Smooth muscle cell (in vitro differentiated cells): Measurements from ENCODE around the gene CFTR. TPM values are rescaled to one million over a fixed set of nuclear protein-coding genes. Genes with fewer than 3 reads are reported as not detected.
A peak's percentile ranks its signal among the peaks of the same experiment; 100 is the strongest.

Experiments
- DNase-seq: peaks from one replicate; lab custom pipeline; 2025; ENCODE audit not compliant: unreplicated experiment; lab: John Stamatoyannopoulos, UW
- H2AFZ ChIP-seq: fragments of 200-600 bp; sonication (generic); 2 replicates; pipeline ENCODE4 v1.6.0; 2016; ENCODE audit warnings: antibody characterized with exemption, low read depth, mild to moderate bottlenecking
- H3F3A ChIP-seq: fragments of 200-600 bp; sonication (generic); 2 replicates; pipeline ENCODE4 v1.6.0; 2017; ENCODE audit warnings: antibody characterized with exemption, low read depth
- H3K27ac ChIP-seq: fragments of 200-600 bp; sonication (generic); 2 replicates; pipeline ENCODE4 v1.5.1; 2016; ENCODE audit warnings: low read depth, mild to moderate bottlenecking
- H3K27me3 ChIP-seq: fragments of 200-600 bp; sonication (generic); 2 replicates; pipeline ENCODE4 v1.6.1; 2016; ENCODE audit warnings: low read depth, mild to moderate bottlenecking
- H3K36me3 ChIP-seq: fragments of 200-600 bp; sonication (generic); 2 replicates; pipeline ENCODE4 v1.5.1; 2016; ENCODE audit warnings: low read depth
- H3K4me1 ChIP-seq: fragments of 200-600 bp; sonication (generic); 2 replicates; pipeline ENCODE4 v1.5.1; 2016; ENCODE audit warnings: low read depth
- H3K4me2 ChIP-seq: fragments of 200-600 bp; sonication (generic); 2 replicates; pipeline ENCODE4 v1.6.0; 2016; ENCODE audit warnings: mild to moderate bottlenecking
- H3K4me3 ChIP-seq: fragments of 200-600 bp; sonication (generic); 2 replicates; pipeline ENCODE4 v1.5.1; 2016; ENCODE audit warnings: mild to moderate bottlenecking
- H3K79me2 ChIP-seq: fragments of 200-600 bp; sonication (generic); 2 replicates; pipeline ENCODE4 v1.6.0; 2016; ENCODE audit warnings: low read depth, mild to moderate bottlenecking
- H3K9ac ChIP-seq: fragments of 200-600 bp; sonication (generic); 2 replicates; pipeline ENCODE4 v1.6.0; 2016; ENCODE audit warnings: low read depth
- H3K9me3 ChIP-seq: fragments of 200-600 bp; sonication (generic); replicated peaks from 2 replicates; pipeline ENCODE4 v1.5.1; 2016; ENCODE audit warnings: low read depth
- H4K20me1 ChIP-seq: fragments of 200-600 bp; sonication (generic); 2 replicates; pipeline ENCODE4 v1.6.0; 2016; ENCODE audit warnings: low read depth
- WGBS: methylation state at CpG from one replicate; pipeline ENCODE4 v1.1.7; 2016; ENCODE audit warnings: low lambda C conversion rate; 5-methylcytosine and 5-hydroxymethylcytosine counted together
- polyA plus RNA-seq: library from polyadenylated mRNA; unstranded; fragments of >200 nt; fragmentation: Nextera tagmentation; extraction: Ambion mirVana; gene quantifications from 2 replicates; pipeline ENCODE4 v1.2.1, GENCODE V29; 2016
- total RNA-seq: library from RNA; depleted of rRNA; stranded (reverse); fragments of >200 nt; gene quantifications from 2 replicates; pipeline ENCODE4 v1.2.3, GENCODE V29; 2014
- TF ChIP-seq, protein P1 (sequence below): fragments of 200-600 bp; sonication (generic); IDR thresholded peaks from 2 replicates; pipeline ENCODE4 v1.5.1; 2017; ENCODE audit warnings: borderline replicate concordance, mild to moderate bottlenecking, antibody characterized with exemption; ENCODE audit not compliant: insufficient read depth, poor library complexity, severe bottlenecking

The CFTR gene
- total and polyA plus RNA-seq, 2 experiments from 2014 or later: 0.53 to 1.6 TPM

DNA sequence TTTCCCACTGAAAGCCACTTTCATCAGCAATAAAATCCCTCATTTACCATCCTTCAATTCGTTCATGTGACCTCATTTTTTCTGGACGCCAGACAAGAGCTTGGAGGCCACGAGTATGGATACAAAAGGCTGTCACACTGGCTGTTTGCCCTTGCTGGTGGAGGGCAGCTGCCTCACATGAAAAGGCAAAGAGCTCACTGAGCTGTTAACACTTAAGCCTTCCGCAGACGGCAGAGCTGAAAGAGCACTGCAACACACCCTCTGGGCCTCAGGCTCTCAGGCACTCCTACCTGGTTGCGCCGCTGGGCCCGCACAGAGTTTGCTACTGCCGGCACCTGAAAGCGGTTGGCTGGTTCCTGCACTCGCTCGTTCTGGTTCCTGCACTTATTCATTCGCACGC is 193.5 kb downstream of the CFTR start:
- WGBS: 17% methylated on average over 14 of the region's 14 CpGs
- H3F3A ChIP-seq: no peaks in the 10 kb centered on the region
- TF ChIP-seq, protein P1, sequence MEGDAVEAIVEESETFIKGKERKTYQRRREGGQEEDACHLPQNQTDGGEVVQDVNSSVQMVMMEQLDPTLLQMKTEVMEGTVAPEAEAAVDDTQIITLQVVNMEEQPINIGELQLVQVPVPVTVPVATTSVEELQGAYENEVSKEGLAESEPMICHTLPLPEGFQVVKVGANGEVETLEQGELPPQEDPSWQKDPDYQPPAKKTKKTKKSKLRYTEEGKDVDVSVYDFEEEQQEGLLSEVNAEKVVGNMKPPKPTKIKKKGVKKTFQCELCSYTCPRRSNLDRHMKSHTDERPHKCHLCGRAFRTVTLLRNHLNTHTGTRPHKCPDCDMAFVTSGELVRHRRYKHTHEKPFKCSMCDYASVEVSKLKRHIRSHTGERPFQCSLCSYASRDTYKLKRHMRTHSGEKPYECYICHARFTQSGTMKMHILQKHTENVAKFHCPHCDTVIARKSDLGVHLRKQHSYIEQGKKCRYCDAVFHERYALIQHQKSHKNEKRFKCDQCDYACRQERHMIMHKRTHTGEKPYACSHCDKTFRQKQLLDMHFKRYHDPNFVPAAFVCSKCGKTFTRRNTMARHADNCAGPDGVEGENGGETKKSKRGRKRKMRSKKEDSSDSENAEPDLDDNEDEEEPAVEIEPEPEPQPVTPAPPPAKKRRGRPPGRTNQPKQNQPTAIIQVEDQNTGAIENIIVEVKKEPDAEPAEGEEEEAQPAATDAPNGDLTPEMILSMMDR: no peak
- no peaks in the 10 kb centered on the region for H3K79me2 ChIP-seq
- H3K4me2 ChIP-seq: peak overlapping the region; percentile 78
- H3K27me3 ChIP-seq: no peaks in the 10 kb centered on the region
- no peaks in the 10 kb centered on the region for H3K36me3 ChIP-seq
- H4K20me1 ChIP-seq: no peaks in the 10 kb centered on the region
- no peaks in the 10 kb centered on the region for H3K9me3 ChIP-seq
- peak overlapping the region; percentile 43 for H2AFZ ChIP-seq
- peaks cover 3% of the 10 kb centered on the region for H3K4me1 ChIP-seq
- no peak overlapping the region for H3K9ac ChIP-seq
- no peak overlapping the region for H3K27ac ChIP-seq
- peak overlapping the region; percentile 28 for H3K4me3 ChIP-seq
- no peak for DNase-seq

DNA sequence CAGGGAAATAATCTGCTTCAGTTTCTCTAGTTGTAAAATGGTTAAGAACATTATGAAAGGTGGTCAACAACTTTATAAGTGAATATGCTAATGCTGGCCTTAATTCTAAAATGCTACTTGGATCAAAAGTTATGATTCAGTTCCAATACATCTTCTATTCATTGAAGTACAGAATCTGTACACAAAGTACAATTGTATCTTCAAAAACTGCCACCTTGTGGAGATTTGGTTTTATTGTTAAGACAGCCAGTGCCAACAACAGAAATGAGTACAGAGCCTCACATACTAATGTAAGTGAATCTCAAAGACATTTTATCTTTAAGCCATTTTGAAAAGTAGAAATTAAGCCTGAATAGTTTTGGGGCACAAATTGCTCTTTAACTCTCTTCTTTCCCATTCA is 194.0 kb downstream of the CFTR start:
- Histone ChIP-seq H3K4me3 (peak overlapping the region; percentile 28), H3K36me3 (no peaks in the 10 kb centered on the region), H3K9me3 (no peaks in the 10 kb centered on the region), H3K27ac (no peak overlapping the region), H3K9ac (no peak overlapping the region), H2AFZ (peak overlapping the region; percentile 43), H3K79me2 (no peaks in the 10 kb centered on the region), H3F3A (no peaks in the 10 kb centered on the region), H3K27me3 (no peaks in the 10 kb centered on the region), H3K4me2 (peak overlapping the region; percentile 78), H4K20me1 (no peaks in the 10 kb centered on the region), H3K4me1 (peaks cover 3% of the 10 kb centered on the region)
- TF ChIP-seq, protein P1: peak; percentile 40
- no peak for DNase-seq

DNA sequence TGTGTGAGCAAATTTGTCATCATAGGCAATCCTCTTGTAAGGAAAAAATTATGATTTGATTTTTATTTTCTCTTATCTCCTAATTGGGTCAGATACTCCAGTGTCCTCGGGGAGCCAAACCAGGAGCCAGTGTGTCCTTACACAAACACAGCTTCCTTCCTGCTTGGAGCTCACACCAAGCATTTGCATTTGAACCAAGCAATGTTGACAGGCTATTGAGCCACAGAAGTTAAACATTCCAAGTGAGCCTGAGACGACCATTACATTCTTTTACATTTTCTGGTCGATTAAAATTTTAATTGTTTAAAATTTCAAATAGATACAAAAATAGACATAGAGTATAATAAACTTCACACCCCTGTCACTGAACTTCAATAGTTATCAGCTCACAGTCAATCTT is 194.8 kb downstream of the CFTR start:
- no peak overlapping the region for H3K4me2 ChIP-seq
- H3K36me3 ChIP-seq: no peaks in the 10 kb centered on the region
- 5% methylated on average over 3 of the region's 3 CpGs for WGBS
- peaks cover 3% of the 10 kb centered on the region for H3K4me1 ChIP-seq
- no peak overlapping the region for H2AFZ ChIP-seq
- no peak overlapping the region for H3K27ac ChIP-seq
- H3K9me3 ChIP-seq: no peaks in the 10 kb centered on the region
- H3K9ac ChIP-seq: no peak overlapping the region
- no peaks in the 10 kb centered on the region for H4K20me1 ChIP-seq
- H3K4me3 ChIP-seq: no peak overlapping the region
- no peaks in the 10 kb centered on the region for H3K27me3 ChIP-seq
- TF ChIP-seq, protein P1: no peak
- no peaks in the 10 kb centered on the region for H3F3A ChIP-seq
- DNase-seq: no peak
- H3K79me2 ChIP-seq: no peaks in the 10 kb centered on the region

DNA sequence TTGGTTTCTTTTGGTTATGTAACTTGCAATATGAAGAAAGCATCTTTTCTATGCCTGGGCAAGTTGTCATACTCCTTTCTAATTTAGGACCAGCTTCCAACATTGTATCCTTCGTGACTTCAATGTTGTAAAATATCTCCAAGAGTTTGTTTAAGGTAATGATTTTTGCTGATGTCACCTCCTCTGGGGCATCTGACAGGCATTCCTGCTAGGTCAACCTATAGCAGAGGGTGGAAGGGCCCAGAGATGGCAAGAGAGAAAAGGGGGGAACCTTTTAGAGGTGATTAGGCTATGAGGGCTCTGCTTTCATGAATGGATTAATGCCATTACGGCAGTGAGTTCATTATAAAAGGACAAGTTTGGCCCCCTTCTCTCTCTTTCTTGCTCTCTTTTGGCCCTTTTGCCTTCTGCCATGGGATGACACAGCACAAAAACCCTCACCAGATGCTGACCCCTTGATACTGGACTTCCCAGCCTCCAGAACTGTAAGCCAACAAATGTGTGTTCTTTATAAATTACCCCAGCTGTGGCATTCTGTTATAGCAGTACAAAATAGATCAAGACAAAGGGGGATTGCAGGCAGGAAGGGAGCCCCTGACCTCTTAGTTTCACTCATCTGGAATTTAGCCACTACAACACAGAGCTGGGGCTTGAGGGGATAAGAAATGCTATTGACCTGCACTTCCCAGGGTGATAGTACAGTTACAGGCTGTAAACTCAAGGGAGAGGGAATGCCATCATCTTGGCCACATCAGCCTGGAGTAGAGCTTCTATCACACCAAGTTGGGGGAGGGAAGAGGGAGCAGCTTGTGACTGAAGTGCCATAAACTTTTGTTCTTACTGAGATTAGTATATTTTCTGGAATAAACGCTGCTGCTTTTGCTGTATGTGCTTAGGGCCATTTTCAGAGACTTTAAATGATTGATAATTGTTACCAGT is 195.9 kb downstream of the CFTR start:
- H3K27me3 ChIP-seq: no peaks in the 10 kb centered on the region
- 84% methylated on average over 3 of the region's 3 CpGs for WGBS
- no peak overlapping the region for H2AFZ ChIP-seq
- no peak for DNase-seq
- no peak overlapping the region for H3K4me2 ChIP-seq
- H3K36me3 ChIP-seq: no peaks in the 10 kb centered on the region
- H3K27ac ChIP-seq: no peak overlapping the region
- TF ChIP-seq, protein P1: no peak
- H3K4me3 ChIP-seq: no peak overlapping the region
- no peaks in the 10 kb centered on the region for H4K20me1 ChIP-seq
- H3K9ac ChIP-seq: no peak overlapping the region
- no peaks in the 10 kb centered on the region for H3K79me2 ChIP-seq
- H3F3A ChIP-seq: no peaks in the 10 kb centered on the region
- no peaks in the 10 kb centered on the region for H3K9me3 ChIP-seq
- peaks cover 3% of the 10 kb centered on the region for H3K4me1 ChIP-seq
